H9 (cell line): ENCODE measurements around the gene HSPD1. TPM values are rescaled to one million over a fixed set of nuclear protein-coding genes. Genes with fewer than 3 reads are reported as not detected.
A peak's percentile ranks its signal among the peaks of the same experiment; 100 is the strongest.

ENCODE experiments used
- DNase-seq: peaks from one replicate; pipeline ENCODE4 v3.0.0-alpha.2; 2017
- H2AFZ ChIP-seq: one replicate; pipeline ENCODE4 v1.6.1; 2013; ENCODE audit warnings: mild to moderate bottlenecking, low read length, control low read depth, moderate library complexity
- H2AK5ac ChIP-seq: 2 replicates; pipeline ENCODE4 v1.6.1; 2013; ENCODE audit warnings: low read length, control low read depth, mixed read lengths; ENCODE audit not compliant: insufficient read length
- H2BK120ac ChIP-seq: one replicate; pipeline ENCODE4 v1.6.1; 2013; ENCODE audit warnings: low read depth, mild to moderate bottlenecking, low read length, control low read depth, inconsistent platforms; ENCODE audit not compliant: poor library complexity, severe bottlenecking
- H2BK12ac ChIP-seq: 2 replicates; pipeline ENCODE4 v1.6.1; 2013; ENCODE audit warnings: low read length, control low read depth, mixed read lengths, low read depth; ENCODE audit not compliant: insufficient read length
- H2BK15ac ChIP-seq: 2 replicates; pipeline ENCODE4 v1.6.1; 2013; ENCODE audit warnings: low read depth, low read length, control low read depth
- H2BK20ac ChIP-seq: one replicate; pipeline ENCODE4 v1.6.1; 2013; ENCODE audit warnings: low read depth, mild to moderate bottlenecking, low read length, control low read depth, inconsistent platforms; ENCODE audit not compliant: poor library complexity, severe bottlenecking
- H2BK5ac ChIP-seq: 2 replicates; pipeline ENCODE4 v1.6.1; 2013; ENCODE audit warnings: low read length, control low read depth, mixed read lengths; ENCODE audit not compliant: insufficient read length
- H3K14ac ChIP-seq: 2 replicates; pipeline ENCODE4 v1.6.1; 2013; ENCODE audit warnings: low read length, control low read depth; ENCODE audit not compliant: insufficient read depth
- H3K18ac ChIP-seq: 2 replicates; pipeline ENCODE4 v1.6.1; 2013; ENCODE audit warnings: low read depth, mild to moderate bottlenecking, mixed read lengths, low read length, control low read depth; ENCODE audit not compliant: insufficient read length
- H3K23ac ChIP-seq: 2 replicates; pipeline ENCODE4 v1.6.1; 2013; ENCODE audit warnings: low read length, control low read depth, mixed read lengths, low read depth; ENCODE audit not compliant: insufficient read length
- H3K23me2 ChIP-seq: 2 replicates; pipeline ENCODE4 v1.6.1; 2013; ENCODE audit warnings: low read depth, mild to moderate bottlenecking, mixed read lengths, low read length, control low read depth; ENCODE audit not compliant: insufficient read length, poor library complexity, severe bottlenecking
- H3K27ac ChIP-seq: 2 replicates; pipeline ENCODE4 v1.5.1; 2013; ENCODE audit warnings: low read length, control low read depth, mixed read lengths, low read depth; ENCODE audit not compliant: insufficient read length
- H3K27me3 ChIP-seq: 2 replicates; pipeline ENCODE4 v1.6.1; 2013; ENCODE audit warnings: low read length, control low read depth, inconsistent platforms; ENCODE audit not compliant: insufficient read depth
- H3K4ac ChIP-seq: 2 replicates; pipeline ENCODE4 v1.6.1; 2013; ENCODE audit warnings: low read depth, mild to moderate bottlenecking, control low read depth, inconsistent platforms, low read length, moderate library complexity
- H3K4me1 ChIP-seq: 2 replicates; pipeline ENCODE4 v1.6.1; 2013; ENCODE audit warnings: low read length, control low read depth, inconsistent platforms; ENCODE audit not compliant: insufficient read depth
- H3K4me2 ChIP-seq: 2 replicates; pipeline ENCODE4 v1.6.1; 2013; ENCODE audit warnings: low read length, control low read depth, mixed read lengths; ENCODE audit not compliant: insufficient read length, insufficient read depth
- H3K56ac ChIP-seq: 2 replicates; pipeline ENCODE4 v1.6.1; 2013; ENCODE audit warnings: low read depth, mild to moderate bottlenecking, mixed read lengths, low read length, control low read depth; ENCODE audit not compliant: insufficient read length
- H3K79me1 ChIP-seq: 2 replicates; pipeline ENCODE4 v1.6.1; 2013; ENCODE audit warnings: low read depth, mild to moderate bottlenecking, moderate library complexity, low read length, control low read depth, inconsistent platforms; ENCODE audit not compliant: insufficient read depth, poor library complexity, severe bottlenecking
- H3K79me2 ChIP-seq: 2 replicates; pipeline ENCODE4 v1.6.1; 2013; ENCODE audit warnings: low read length, control low read depth, inconsistent platforms; ENCODE audit not compliant: insufficient read depth
- H3K9ac ChIP-seq: 2 replicates; pipeline ENCODE4 v1.6.1; 2013; ENCODE audit warnings: low read length, control low read depth, mixed read lengths; ENCODE audit not compliant: insufficient read length; ENCODE audit errors: extremely low read depth
- H3K9me3 ChIP-seq: one replicate; pipeline ENCODE4 v1.6.1; 2013; ENCODE audit warnings: low read depth, low read length, inconsistent platforms; ENCODE audit not compliant: control insufficient read depth
- H3T11ph ChIP-seq: one replicate; pipeline ENCODE4 v1.6.1; 2013; ENCODE audit warnings: mild to moderate bottlenecking, low read length, control low read depth, inconsistent platforms
- H4K20me1 ChIP-seq: one replicate; pipeline ENCODE4 v1.6.1; 2013; ENCODE audit not compliant: control insufficient read depth, insufficient read length, insufficient read depth
- H4K5ac ChIP-seq: 2 replicates; pipeline ENCODE4 v1.6.1; 2013; ENCODE audit warnings: low read depth, mild to moderate bottlenecking, mixed read lengths, low read length, control low read depth; ENCODE audit not compliant: insufficient read length
- H4K8ac ChIP-seq: replicated peaks from 2 replicates; pipeline ENCODE4 v1.6.1; 2013; ENCODE audit warnings: low read length, control low read depth, mixed read lengths, low read depth; ENCODE audit not compliant: insufficient read length
- H4K91ac ChIP-seq: 2 replicates; pipeline ENCODE4 v1.6.1; 2013; ENCODE audit warnings: low read depth, mild to moderate bottlenecking, moderate library complexity, mixed read lengths, low read length, control low read depth; ENCODE audit not compliant: insufficient read length
- H3K27ac Mint-ChIP-seq, 3 experiments: 2 replicates in 2 of 3; 3 replicates in 1 of 3; pipeline ENCODE4 v1.8.0; 2020 to 2021; ENCODE audit warnings: mixed read lengths in 3 of 3, mild to moderate bottlenecking in 1 of 3, moderate library complexity in 1 of 3
- H3K27me3 Mint-ChIP-seq: 2 replicates; pipeline ENCODE4 v1.8.0; 2021; ENCODE audit warnings: low read depth, mild to moderate bottlenecking, moderate library complexity, mixed read lengths
- H3K36me3 Mint-ChIP-seq, 3 experiments: 2 replicates in 2 of 3; 3 replicates in 1 of 3; pipeline ENCODE4 v1.8.0; 2020 to 2021; ENCODE audit warnings: low read depth in 3 of 3, mixed read lengths in 3 of 3; ENCODE audit not compliant: insufficient read depth in 1 of 3
- H3K4me1 Mint-ChIP-seq, 2 experiments: 2 replicates each; pipeline ENCODE4 v1.8.0; 2020; ENCODE audit warnings: mixed read lengths in 2 of 2
- H3K4me3 Mint-ChIP-seq, 2 experiments: 2 replicates in 1 of 2; 3 replicates in 1 of 2; pipeline ENCODE4 v1.8.0; 2020 to 2021; ENCODE audit warnings: mild to moderate bottlenecking in 2 of 2, mixed read lengths in 2 of 2, moderate library complexity in 1 of 2
- H3K9me3 Mint-ChIP-seq, 2 experiments: 2 replicates in 1 of 2; 3 replicates in 1 of 2; pipeline ENCODE4 v1.8.0; 2020; ENCODE audit warnings: mild to moderate bottlenecking in 2 of 2, mixed read lengths in 2 of 2, moderate library complexity in 1 of 2
- WGBS: extraction: QIAGEN DNeasy Blood & Tissue Kit; methylation state at CpG from one replicate; pipeline ENCODE4 v1.1.7; 2013; ENCODE audit warnings: missing lambda C conversion rate, low lambda C conversion rate, mixed read lengths; ENCODE audit not compliant: insufficient read length; ENCODE audit errors: extremely low coverage; 5-methylcytosine and 5-hydroxymethylcytosine counted together
- total RNA-seq: library from RNA; stranded (reverse); gene quantifications from 2 replicates; pipeline ENCODE4 v1.2.1, GENCODE V29; 2021
- TF ChIP-seq, protein P1 (sequence below): fragments of 200-600 bp; sonication (generic); conservative IDR thresholded peaks from 3 replicates; pipeline ENCODE4 v1.8.0; 2021; ENCODE audit warnings: antibody characterized with exemption, mild to moderate bottlenecking

HSPD1 gene
- total RNA-seq, 1 experiment from 2014 or later: 846 TPM

DNA sequence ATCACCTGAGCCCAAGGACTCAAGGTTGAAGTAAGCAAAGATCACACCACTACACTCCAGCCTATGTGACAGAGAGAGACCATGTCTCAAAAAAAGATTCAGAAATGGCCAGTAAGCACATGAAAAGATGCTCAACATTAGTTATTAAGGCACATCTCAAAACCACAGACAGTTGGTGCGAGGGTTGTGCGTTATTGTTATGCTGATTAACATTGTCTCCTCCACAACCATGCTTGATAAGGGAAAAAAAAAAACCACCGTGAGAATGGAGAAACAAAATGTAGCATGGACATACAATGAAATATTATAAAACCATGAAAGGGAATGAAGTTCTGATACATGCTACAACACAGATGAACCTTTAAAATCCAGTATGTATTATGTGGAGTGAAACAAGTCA lies 43.6 kb upstream of the HSPD1 start:
- Histone ChIP-seq H4K8ac (no peak overlapping the region), H2BK120ac (no peak overlapping the region), H3K23ac (no peak overlapping the region), H2BK15ac (no peak overlapping the region), H3K27ac (no peak overlapping the region), H2AK5ac (no peak overlapping the region), H3K4ac (no peak overlapping the region), H3K18ac (no peak overlapping the region), H2BK12ac (no peak overlapping the region), H4K5ac (no peak overlapping the region), H3K9ac (no peak overlapping the region), H3K79me1 (peaks cover 3% of the 10 kb centered on the region), H4K20me1 (no peaks in the 10 kb centered on the region), H2BK5ac (no peak overlapping the region), H3K4me2 (no peak overlapping the region), H3K79me2 (no peaks in the 10 kb centered on the region), H3K27me3 (no peaks in the 10 kb centered on the region), H3K23me2 (no peaks in the 10 kb centered on the region), H2AFZ (no peak overlapping the region), H3K9me3 (no peaks in the 10 kb centered on the region), H3K14ac (no peak overlapping the region), H3T11ph (no peak overlapping the region), H4K91ac (no peak overlapping the region), H2BK20ac (no peak overlapping the region), H3K4me1 (no peaks in the 10 kb centered on the region; the same call in 1 of the 2 replicates), H3K56ac (no peak overlapping the region)
- no peaks in the 10 kb centered on the region for H3K27me3 Mint-ChIP-seq
- TF ChIP-seq, protein P1, sequence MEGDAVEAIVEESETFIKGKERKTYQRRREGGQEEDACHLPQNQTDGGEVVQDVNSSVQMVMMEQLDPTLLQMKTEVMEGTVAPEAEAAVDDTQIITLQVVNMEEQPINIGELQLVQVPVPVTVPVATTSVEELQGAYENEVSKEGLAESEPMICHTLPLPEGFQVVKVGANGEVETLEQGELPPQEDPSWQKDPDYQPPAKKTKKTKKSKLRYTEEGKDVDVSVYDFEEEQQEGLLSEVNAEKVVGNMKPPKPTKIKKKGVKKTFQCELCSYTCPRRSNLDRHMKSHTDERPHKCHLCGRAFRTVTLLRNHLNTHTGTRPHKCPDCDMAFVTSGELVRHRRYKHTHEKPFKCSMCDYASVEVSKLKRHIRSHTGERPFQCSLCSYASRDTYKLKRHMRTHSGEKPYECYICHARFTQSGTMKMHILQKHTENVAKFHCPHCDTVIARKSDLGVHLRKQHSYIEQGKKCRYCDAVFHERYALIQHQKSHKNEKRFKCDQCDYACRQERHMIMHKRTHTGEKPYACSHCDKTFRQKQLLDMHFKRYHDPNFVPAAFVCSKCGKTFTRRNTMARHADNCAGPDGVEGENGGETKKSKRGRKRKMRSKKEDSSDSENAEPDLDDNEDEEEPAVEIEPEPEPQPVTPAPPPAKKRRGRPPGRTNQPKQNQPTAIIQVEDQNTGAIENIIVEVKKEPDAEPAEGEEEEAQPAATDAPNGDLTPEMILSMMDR: no peak
- H3K27ac Mint-ChIP-seq: peak overlapping the region in 2 of 3 experiments; percentile 2 to 33; a peak in 2 of 7 replicates
- DNase-seq: no peak
- H3K9me3 Mint-ChIP-seq: no peaks in the 10 kb centered on the region
- no CpG with 5 or more reads among the region's 3 CpGs for WGBS
- peaks cover 5 to 7% of the 10 kb centered on the region in 2 experiments for H3K4me1 Mint-ChIP-seq
- peaks cover 29 to 70% (median 54%) of the 10 kb centered on the region in 3 experiments for H3K36me3 Mint-ChIP-seq
- no peak overlapping the region for H3K4me3 Mint-ChIP-seq
